HUES48 (cell line): Measurements from ENCODE around the gene SERPINA3.

ENCODE experiments used
- H3K27ac ChIP-seq: one replicate; pipeline ENCODE4 v1.7.0; 2013; ENCODE audit warnings: low read depth, low read length, inconsistent platforms
- H3K27me3 ChIP-seq: 2 replicates; pipeline ENCODE4 v1.6.1; 2013; ENCODE audit warnings: mild to moderate bottlenecking, low read length; ENCODE audit not compliant: control insufficient read depth, insufficient read depth
- H3K36me3 ChIP-seq: 2 replicates; pipeline ENCODE4 v1.6.1; 2013; ENCODE audit warnings: low read length; ENCODE audit not compliant: control insufficient read depth, insufficient read depth
- H3K4me1 ChIP-seq: 2 replicates; pipeline ENCODE4 v1.6.1; 2013; ENCODE audit warnings: mild to moderate bottlenecking, low read length; ENCODE audit not compliant: control insufficient read depth, insufficient read depth
- H3K4me3 ChIP-seq: 2 replicates; pipeline ENCODE4 v1.5.1; 2013; ENCODE audit warnings: mild to moderate bottlenecking, low read depth, low read length
- H3K9ac ChIP-seq: 2 replicates; pipeline ENCODE4 v1.6.1; 2013; ENCODE audit warnings: mild to moderate bottlenecking, low read depth, low read length, moderate library complexity
- H3K9me3 ChIP-seq: 2 replicates; pipeline ENCODE4 v1.6.1; 2013; ENCODE audit warnings: low read length; ENCODE audit not compliant: control insufficient read depth, insufficient read depth

Gene SERPINA3

GRCh38 chr14:94613720-94614644 lies 1.8 kb downstream of the SERPINA3 start:
- Histone ChIP-seq H3K4me3 (no peak overlapping the region), H3K4me1 (no peaks in the 10 kb centered on the region), H3K27me3 (no peaks in the 10 kb centered on the region), H3K36me3 (no peaks in the 10 kb centered on the region), H3K27ac (no peak overlapping the region), H3K9ac (no peak overlapping the region), H3K9me3 (peaks cover 6% of the 10 kb centered on the region; the same call in 1 of the 2 replicates)

- Histone ChIP-seq H3K4me3 (no peak overlapping the region), H3K4me1 (no peaks in the 10 kb centered on the region), H3K9me3 (peaks cover 10% of the 10 kb centered on the region; the same call in 1 of the 2 replicates), H3K36me3 (no peaks in the 10 kb centered on the region), H3K27me3 (no peaks in the 10 kb centered on the region), H3K27ac (no peak overlapping the region), H3K9ac (no peak overlapping the region)
These were observed 2.6 kb downstream of the SERPINA3 start for GRCh38 chr14:94614802-94615201.

- H3K27ac ChIP-seq = no peak overlapping the region
- H3K9ac ChIP-seq = no peak overlapping the region
- H3K4me3 ChIP-seq = no peak overlapping the region
- peaks cover 12% of the 10 kb centered on the region; the same call in 1 of the 2 replicates for H3K9me3 ChIP-seq
- no peaks in the 10 kb centered on the region for H3K4me1 ChIP-seq
- H3K27me3 ChIP-seq = no peaks in the 10 kb centered on the region
- H3K36me3 ChIP-seq = no peaks in the 10 kb centered on the region
These were observed 3.1 kb downstream of the SERPINA3 start for GRCh38 chr14:94615254-94615653.

GRCh38 chr14:94615823-94616570 lies 3.8 kb downstream of the SERPINA3 start:
- H3K27me3 ChIP-seq = no peaks in the 10 kb centered on the region
- H3K4me3 ChIP-seq = no peak overlapping the region
- H3K4me1 ChIP-seq = no peaks in the 10 kb centered on the region
- H3K36me3 ChIP-seq = no peaks in the 10 kb centered on the region
- H3K27ac ChIP-seq = no peak overlapping the region
- peaks cover 19% of the 10 kb centered on the region; the same call in 1 of the 2 replicates for H3K9me3 ChIP-seq
- H3K9ac ChIP-seq = no peak overlapping the region

GRCh38 chr14:94617366-94617941 lies 5.3 kb downstream of the SERPINA3 start:
- peaks cover 19% of the 10 kb centered on the region; the same call in 1 of the 2 replicates for H3K9me3 ChIP-seq
- no peaks in the 10 kb centered on the region for H3K4me1 ChIP-seq
- H3K36me3 ChIP-seq = no peaks in the 10 kb centered on the region
- H3K9ac ChIP-seq = no peak overlapping the region
- no peak overlapping the region for H3K27ac ChIP-seq
- H3K4me3 ChIP-seq = no peak overlapping the region
- H3K27me3 ChIP-seq = no peaks in the 10 kb centered on the region

GRCh38 chr14:94617988-94618822 lies 6.0 kb downstream of the SERPINA3 start:
- Histone ChIP-seq H3K36me3 (no peaks in the 10 kb centered on the region), H3K9ac (no peak overlapping the region), H3K4me3 (no peak overlapping the region), H3K4me1 (no peaks in the 10 kb centered on the region), H3K9me3 (peaks cover 19% of the 10 kb centered on the region; the same call in 1 of the 2 replicates), H3K27me3 (no peaks in the 10 kb centered on the region), H3K27ac (no peak overlapping the region)

GRCh38 chr14:94619297-94619696 lies 7.1 kb downstream of the SERPINA3 start:
- no peaks in the 10 kb centered on the region for H3K36me3 ChIP-seq

GRCh38 chr14:94620597-94620996 lies 8.4 kb downstream of the SERPINA3 start:
- H3K36me3 ChIP-seq = no peaks in the 10 kb centered on the region
- H3K9me3 ChIP-seq = peaks cover 19% of the 10 kb centered on the region; the same call in 1 of the 2 replicates
- H3K4me3 ChIP-seq = no peak overlapping the region
- no peak overlapping the region for H3K27ac ChIP-seq
- no peaks in the 10 kb centered on the region for H3K27me3 ChIP-seq
- H3K9ac ChIP-seq = no peak overlapping the region
- no peaks in the 10 kb centered on the region for H3K4me1 ChIP-seq

More at GRCh38 chr14:94619297-94619696, 7.1 kb downstream of the SERPINA3 start:
- no peak overlapping the region for H3K9ac ChIP-seq
- H3K4me3 ChIP-seq = no peak overlapping the region
- peaks cover 19% of the 10 kb centered on the region; the same call in 1 of the 2 replicates for H3K9me3 ChIP-seq
- no peaks in the 10 kb centered on the region for H3K4me1 ChIP-seq
- no peak overlapping the region for H3K27ac ChIP-seq
- no peaks in the 10 kb centered on the region for H3K27me3 ChIP-seq

GRCh38 chr14:94621358-94622134 lies 9.4 kb downstream of the SERPINA3 start:
- Histone ChIP-seq H3K4me3 (no peak overlapping the region), H3K27me3 (no peaks in the 10 kb centered on the region), H3K27ac (no peak overlapping the region), H3K36me3 (no peaks in the 10 kb centered on the region), H3K9me3 (peaks cover 19% of the 10 kb centered on the region; the same call in 1 of the 2 replicates), H3K9ac (no peak overlapping the region), H3K4me1 (no peaks in the 10 kb centered on the region)
